Immature natural killer cell (primary cell): ENCODE data around the gene ANKMY2. TPM values are rescaled to one million over a fixed set of nuclear protein-coding genes. Genes with fewer than 3 reads are reported as not detected.

ENCODE experiments used
- DNase-seq, 3 donors: peaks; one replicate each; pipeline ENCODE4 v3.0.0; 2022; ENCODE audit warnings: mixed read lengths in 1 of 3
- H3K27ac Mint-ChIP-seq, 6 donors: one replicate each; pipeline ENCODE4 v1.8.0; 2020; ENCODE audit warnings: mixed read lengths in 6 of 6, mild to moderate bottlenecking in 5 of 6, inconsistent platforms in 4 of 6, moderate library complexity in 3 of 6
- H3K27me3 Mint-ChIP-seq, 3 donors: one replicate each; pipeline ENCODE4 v1.8.0; 2020 to 2021; ENCODE audit warnings: low read depth in 3 of 3, mild to moderate bottlenecking in 3 of 3, mixed read lengths in 3 of 3, moderate library complexity in 3 of 3, inconsistent platforms in 1 of 3
- H3K36me3 Mint-ChIP-seq, 3 donors: one replicate each; pipeline ENCODE4 v1.8.0; 2020; ENCODE audit warnings: mixed read lengths in 3 of 3, inconsistent platforms in 2 of 3, mild to moderate bottlenecking in 2 of 3
- H3K4me1 Mint-ChIP-seq, 2 donors: one replicate each; pipeline ENCODE4 v1.8.0; 2020; ENCODE audit warnings: inconsistent platforms in 2 of 2, mild to moderate bottlenecking in 2 of 2, mixed read lengths in 2 of 2, moderate library complexity in 1 of 2
- H3K4me3 Mint-ChIP-seq, 5 donors: one replicate each; pipeline ENCODE4 v1.8.0; 2020; ENCODE audit warnings: mild to moderate bottlenecking in 5 of 5, mixed read lengths in 5 of 5, inconsistent platforms in 3 of 5, moderate library complexity in 3 of 5
- H3K9me3 Mint-ChIP-seq, 6 donors: one replicate each; pipeline ENCODE4 v1.8.0; 2020; ENCODE audit warnings: mild to moderate bottlenecking in 6 of 6, mixed read lengths in 6 of 6, inconsistent platforms in 4 of 6, moderate library complexity in 3 of 6
- polyA plus RNA-seq, 3 donors: library from polyadenylated mRNA; unstranded; fragments of 300-500 nt; fragmentation: Illumina TruSeq; gene quantifications; one replicate each; pipeline ENCODE4 v1.2.3, GENCODE V29; 2021

The ANKMY2 gene
- polyA plus RNA-seq, 3 donors from 2014 or later: 22.2 to 30.5 (median 24.3) TPM

GRCh38 chr7:16594676-16595075 lies 50.9 kb downstream of the ANKMY2 start:
- no peak overlapping the region for H3K4me3 Mint-ChIP-seq
- no peak for DNase-seq
- H3K4me1 Mint-ChIP-seq: no peaks in the 10 kb centered on the region
- no peaks in the 10 kb centered on the region for H3K27me3 Mint-ChIP-seq
- peaks cover 7 to 28% (median 18%) of the 10 kb centered on the region in 3 donors for H3K36me3 Mint-ChIP-seq
- H3K27ac Mint-ChIP-seq: no peak overlapping the region
- H3K9me3 Mint-ChIP-seq: no peaks in the 10 kb centered on the region

GRCh38 chr7:16594061-16594460 lies 51.5 kb downstream of the ANKMY2 start:
- Mint-ChIP-seq H3K27ac (peak overlapping the region in 1 of 6 donors; percentile 13), H3K36me3 (peaks cover 7 to 28% (median 13%) of the 10 kb centered on the region in 3 donors), H3K4me1 (no peaks in the 10 kb centered on the region), H3K4me3 (no peak overlapping the region), H3K27me3 (no peaks in the 10 kb centered on the region), H3K9me3 (no peaks in the 10 kb centered on the region)
- no peak for DNase-seq

- no peak for DNase-seq
Observed at GRCh38 chr7:16592395-16592794, 53.2 kb downstream of the ANKMY2 start.

GRCh38 chr7:16590424-16590823 lies 55.1 kb downstream of the ANKMY2 start:
- H3K27ac Mint-ChIP-seq: no peak overlapping the region
- no peak overlapping the region for H3K4me3 Mint-ChIP-seq
- H3K36me3 Mint-ChIP-seq: peaks cover 0 to 8% (median 0%) of the 10 kb centered on the region in 3 donors
- no peaks in the 10 kb centered on the region for H3K27me3 Mint-ChIP-seq
- no peak for DNase-seq
- no peaks in the 10 kb centered on the region for H3K4me1 Mint-ChIP-seq
- no peaks in the 10 kb centered on the region for H3K9me3 Mint-ChIP-seq

More at GRCh38 chr7:16592395-16592794, 53.2 kb downstream of the ANKMY2 start:
- H3K4me1 Mint-ChIP-seq: no peaks in the 10 kb centered on the region
- H3K27me3 Mint-ChIP-seq: no peaks in the 10 kb centered on the region
- H3K27ac Mint-ChIP-seq: no peak overlapping the region
- no peaks in the 10 kb centered on the region for H3K9me3 Mint-ChIP-seq
- no peak overlapping the region for H3K4me3 Mint-ChIP-seq
- H3K36me3 Mint-ChIP-seq: peaks cover 0 to 20% (median 7%) of the 10 kb centered on the region in 3 donors

- H3K36me3 Mint-ChIP-seq: peaks cover 0 to 8% (median 0%) of the 10 kb centered on the region in 3 donors
- H3K4me3 Mint-ChIP-seq: no peak overlapping the region
- H3K27me3 Mint-ChIP-seq: no peaks in the 10 kb centered on the region
- no peak overlapping the region for H3K27ac Mint-ChIP-seq
- no peaks in the 10 kb centered on the region for H3K4me1 Mint-ChIP-seq
- no peak for DNase-seq
- no peaks in the 10 kb centered on the region for H3K9me3 Mint-ChIP-seq
Observed at GRCh38 chr7:16589881-16590280, 55.7 kb downstream of the ANKMY2 start.

- Mint-ChIP-seq H3K9me3 (no peaks in the 10 kb centered on the region), H3K27me3 (peaks cover 0 to 2% (median 0%) of the 10 kb centered on the region in 3 donors), H3K36me3 (no peaks in the 10 kb centered on the region), H3K4me3 (no peak overlapping the region), H3K4me1 (no peaks in the 10 kb centered on the region), H3K27ac (no peak overlapping the region)
- DNase-seq: no peak
Observed at GRCh38 chr7:16587790-16588189, 57.8 kb downstream of the ANKMY2 start.

- DNase-seq: no peak
- no peak overlapping the region for H3K4me3 Mint-ChIP-seq
- no peaks in the 10 kb centered on the region for H3K9me3 Mint-ChIP-seq
- H3K36me3 Mint-ChIP-seq: no peaks in the 10 kb centered on the region
- H3K27ac Mint-ChIP-seq: no peak overlapping the region
- H3K4me1 Mint-ChIP-seq: no peaks in the 10 kb centered on the region
- peaks cover 0 to 2% (median 0%) of the 10 kb centered on the region in 3 donors for H3K27me3 Mint-ChIP-seq
Observed at GRCh38 chr7:16587129-16587528, 58.4 kb downstream of the ANKMY2 start.

- H3K9me3 Mint-ChIP-seq: no peaks in the 10 kb centered on the region
- no peaks in the 10 kb centered on the region for H3K36me3 Mint-ChIP-seq
- H3K27me3 Mint-ChIP-seq: peaks cover 0 to 2% (median 1%) of the 10 kb centered on the region in 3 donors
- no peaks in the 10 kb centered on the region for H3K4me1 Mint-ChIP-seq
- DNase-seq: no peak
- H3K27ac Mint-ChIP-seq: no peak overlapping the region
- H3K4me3 Mint-ChIP-seq: peak overlapping the region in 1 of 5 donors; percentile 15
Observed at GRCh38 chr7:16586081-16586874, 59.3 kb downstream of the ANKMY2 start.

GRCh38 chr7:16585540-16585939 lies 60.0 kb downstream of the ANKMY2 start:
- H3K27ac Mint-ChIP-seq: no peak overlapping the region
- DNase-seq: no peak
- no peaks in the 10 kb centered on the region for H3K36me3 Mint-ChIP-seq
- peaks cover 0 to 2% (median 1%) of the 10 kb centered on the region in 3 donors for H3K27me3 Mint-ChIP-seq
- no peak overlapping the region for H3K4me3 Mint-ChIP-seq
- no peaks in the 10 kb centered on the region for H3K4me1 Mint-ChIP-seq
- H3K9me3 Mint-ChIP-seq: no peaks in the 10 kb centered on the region

GRCh38 chr7:16583834-16584233 lies 61.7 kb downstream of the ANKMY2 start:
- no peak overlapping the region for H3K4me3 Mint-ChIP-seq
- peaks cover 0 to 2% (median 1%) of the 10 kb centered on the region in 3 donors for H3K27me3 Mint-ChIP-seq
- no peaks in the 10 kb centered on the region for H3K36me3 Mint-ChIP-seq
- DNase-seq: no peak
- no peaks in the 10 kb centered on the region for H3K9me3 Mint-ChIP-seq
- no peak overlapping the region for H3K27ac Mint-ChIP-seq
- H3K4me1 Mint-ChIP-seq: no peaks in the 10 kb centered on the region

GRCh38 chr7:16581286-16581685 lies 64.3 kb downstream of the ANKMY2 start:
- no peak overlapping the region for H3K4me3 Mint-ChIP-seq
- H3K27me3 Mint-ChIP-seq: peaks cover 0 to 3% (median 2%) of the 10 kb centered on the region in 3 donors
- no peaks in the 10 kb centered on the region for H3K4me1 Mint-ChIP-seq

GRCh38 chr7:16579216-16579615 lies 66.3 kb downstream of the ANKMY2 start:
- no peak overlapping the region for H3K4me3 Mint-ChIP-seq
- no peaks in the 10 kb centered on the region for H3K36me3 Mint-ChIP-seq
- DNase-seq: no peak
- H3K4me1 Mint-ChIP-seq: no peaks in the 10 kb centered on the region
- H3K9me3 Mint-ChIP-seq: no peaks in the 10 kb centered on the region
- H3K27ac Mint-ChIP-seq: no peak overlapping the region
- H3K27me3 Mint-ChIP-seq: peaks cover 0 to 3% (median 2%) of the 10 kb centered on the region in 3 donors

More at GRCh38 chr7:16581286-16581685, 64.3 kb downstream of the ANKMY2 start:
- H3K27ac Mint-ChIP-seq: no peak overlapping the region
- no peaks in the 10 kb centered on the region for H3K9me3 Mint-ChIP-seq
- H3K36me3 Mint-ChIP-seq: no peaks in the 10 kb centered on the region
- DNase-seq: no peak

- Mint-ChIP-seq H3K36me3 (no peaks in the 10 kb centered on the region), H3K27me3 (peaks cover 0 to 7% (median 5%) of the 10 kb centered on the region in 3 donors), H3K9me3 (peaks cover 0 to 3% (median 0%) of the 10 kb centered on the region in 6 donors), H3K4me3 (no peak overlapping the region), H3K27ac (no peak overlapping the region), H3K4me1 (no peaks in the 10 kb centered on the region)
- no peak for DNase-seq
Observed at GRCh38 chr7:16571941-16572340, 73.6 kb downstream of the ANKMY2 start.

- H3K9me3 Mint-ChIP-seq: no peaks in the 10 kb centered on the region
- H3K27me3 Mint-ChIP-seq: peaks cover 0 to 4% (median 2%) of the 10 kb centered on the region in 3 donors
- peak; percentile 27 to 50 (median 43) for DNase-seq
- H3K36me3 Mint-ChIP-seq: no peaks in the 10 kb centered on the region
- peaks cover 16 to 22% of the 10 kb centered on the region in 2 donors for H3K4me1 Mint-ChIP-seq
- H3K4me3 Mint-ChIP-seq: peak overlapping the region in 2 of 5 donors; percentile 46 to 86
- H3K27ac Mint-ChIP-seq: peak overlapping the region in 2 of 6 donors; percentile 1 to 59
Observed at GRCh38 chr7:16564909-16565426, 80.6 kb downstream of the ANKMY2 start.
